K562 (cell line): ENCODE results near the gene ZNF565. TPM values are rescaled to one million over a fixed set of nuclear protein-coding genes. Genes with fewer than 3 reads are reported as not detected.

Source experiments
- CHD2 ChIP-seq: IDR thresholded peaks from 2 replicates; pipeline ENCODE4 v1.6.1; 2011; ENCODE audit warnings: low read depth, low read length
- HDGF ChIP-seq: fragments of 450-650 bp; IDR thresholded peaks from 2 replicates; pipeline ENCODE4 v1.6.1; 2016
- SIN3A ChIP-seq, 2 experiments: fragments of 150-350 bp in 1 of 2; IDR thresholded peaks; 2 replicates each; pipeline ENCODE4 v1.6.1; 2011 to 2016; ENCODE audit warnings: borderline replicate concordance in 2 of 2, low read depth in 2 of 2, low read length in 2 of 2, mild to moderate bottlenecking in 2 of 2, moderate library complexity in 2 of 2; ENCODE audit not compliant: control insufficient read depth in 1 of 2
- SIX5 ChIP-seq, 2 experiments: IDR thresholded peaks; 2 replicates each; pipeline ENCODE4 v1.6.1; 2011; ENCODE audit warnings: low read length in 2 of 2, borderline replicate concordance in 1 of 2, low read depth in 1 of 2, mild to moderate bottlenecking in 1 of 2, moderate library complexity in 1 of 2; ENCODE audit not compliant: insufficient read depth in 1 of 2
- TAF1 ChIP-seq: IDR thresholded peaks from 2 replicates; pipeline ENCODE4 v1.6.1; 2011; ENCODE audit warnings: mild to moderate bottlenecking, low read length, moderate library complexity; ENCODE audit not compliant: insufficient read depth, control insufficient read depth, severe bottlenecking; ENCODE audit errors: extremely low read depth
- TBP ChIP-seq: optimal IDR thresholded peaks from 2 replicates; pipeline ENCODE3; 2011; ENCODE audit warnings: low read depth, low read length, improper control_type of control experiment
- TOE1 ChIP-seq, 2 experiments: fragments of 450-650 bp in 1 of 2; sonication (generic) in 1 of 2; formaldehyde crosslinking in 1 of 2; IDR thresholded peaks; 2 replicates each; pipeline versions ENCODE4 v1.7.1 to v1.8.0; 2016 to 2022; ENCODE audit warnings: borderline replicate concordance in 2 of 2, mild to moderate bottlenecking in 2 of 2, antibody characterized with exemption in 1 of 2, inconsistent platforms in 1 of 2, low read depth in 1 of 2, missing genetic modification reagents in 1 of 2, moderate library complexity in 1 of 2
- ZNF444 ChIP-seq: fragments of 250-450 bp; sonication (Bioruptor Pico); IDR thresholded peaks from 2 replicates; pipeline ENCODE4 v1.4.0; 2020; ENCODE audit warnings: mild to moderate bottlenecking, moderate library complexity
- polyA plus RNA-seq, 8 experiments: library from polyadenylated mRNA; depleted of rRNA in 4 of 8; stranded (reverse) in 5 of 8; unstranded in 3 of 8; fragments of >200 nt; fragmentation: Nextera tagmentation in 2 of 8; fragmentation: Illumina TruSeq in 1 of 8; extraction: Ambion mirVana in 2 of 8; extraction: Trizol in 1 of 8; gene quantifications; 2 replicates each; pipeline versions ENCODE4 v1.2.1 to v1.2.3, GENCODE V29; 2011 to 2014; ENCODE audit warnings: inconsistent platforms in 1 of 8, missing spikeins in 1 of 8
- total RNA-seq, 7 experiments: library from RNA; depleted of rRNA in 6 of 7; stranded (reverse); fragments of >200 nt in 6 of 7; fragmentation: Illumina TruSeq in 2 of 7; extraction: Trizol in 2 of 7; gene quantifications; 2 replicates each; pipeline versions ENCODE4 v1.2.1 to v1.2.3, GENCODE V29; 2011 to 2021; ENCODE audit warnings: low replicate concordance in 1 of 7
- TF ChIP-seq, protein P1 (sequence below): fragments of 450-650 bp; IDR thresholded peaks from 2 replicates; pipeline ENCODE4 v1.6.1; 2016; ENCODE audit warnings: mild to moderate bottlenecking, moderate library complexity
- TF ChIP-seq, protein P2 (sequence below): sonication (generic); formaldehyde crosslinking; IDR thresholded peaks from 2 replicates; pipeline ENCODE4 v1.9.0; 2022; ENCODE audit warnings: mild to moderate bottlenecking, missing genetic modification reagents

Gene ZNF565
- total and polyA plus RNA-seq, 9 of the 15 experiments (the other 6 are each of a cell fraction or from before 2014, with no cell fraction given): 1.3 to 3.2 (median 2.6) TPM

DNA sequence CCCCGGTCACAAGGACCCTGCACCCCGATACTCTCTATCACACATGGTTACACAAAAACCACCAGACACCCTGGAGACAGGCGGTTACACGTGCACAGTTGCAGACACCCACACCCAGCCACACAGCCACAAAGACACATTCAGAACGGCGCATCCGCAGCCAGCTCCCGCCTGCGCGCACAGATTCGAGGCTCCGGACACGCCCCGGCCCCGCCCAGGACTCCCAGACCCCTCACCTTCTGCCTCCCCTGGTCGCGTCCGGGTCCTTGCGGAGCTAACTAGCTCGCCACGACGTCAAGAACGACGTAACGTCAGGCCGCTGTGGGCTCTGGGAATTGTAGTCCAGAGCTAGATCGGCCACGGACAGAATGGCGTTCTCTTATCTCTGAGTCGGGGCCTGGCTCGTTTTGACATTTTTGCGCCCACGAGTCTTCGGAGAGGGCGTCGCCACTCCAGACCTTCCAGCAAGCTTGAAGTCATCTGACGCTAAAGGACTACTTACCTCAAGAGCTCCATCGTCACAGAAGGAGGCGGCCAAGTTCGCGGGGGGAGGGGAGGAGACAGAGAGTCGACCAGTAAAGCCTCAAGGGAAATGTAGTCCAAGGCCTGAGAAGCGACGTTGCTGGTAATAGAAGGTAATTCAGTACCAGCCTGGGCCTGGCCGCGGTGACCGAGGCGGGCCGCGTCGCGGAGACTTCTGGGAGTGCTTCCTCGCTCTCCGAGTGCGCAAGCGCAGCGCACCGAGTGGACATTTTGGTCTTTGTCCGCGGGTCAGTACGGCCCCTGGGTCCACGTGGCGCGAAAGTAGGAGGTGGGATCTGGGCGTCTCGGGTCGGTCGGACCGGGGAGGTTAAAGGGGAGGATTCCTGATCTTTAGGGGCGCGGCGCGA lies at the start of gene ZNF565, which contains the start of gene ZNF146 (continued):
- TF ChIP-seq TAF1 (peak; percentile 73), TOE1 (IDR thresholded peaks at IDR 0.05; ENCODE audit: borderline replicate concordance) (0 out of 2 replicates have a peak, but pooled peaks have one; percentile 49), TOE1 (CRISPR knock-in tag; IDR thresholded peaks at IDR 0.05; ENCODE audit: borderline replicate concordance, low read depth) (no peak), SIN3A (IDR thresholded peaks at IDR 0.05; ENCODE audit: borderline replicate concordance in 2 of 2, control insufficient read depth in 1 of 2, low read depth in 2 of 2, low read length in 2 of 2) (peak; percentile 70 to 80; a peak in 3 of 4 replicates), TBP (peak; percentile 84), CHD2 (peak; percentile 78), HDGF (0 out of 2 replicates have a peak, but pooled peaks have one; percentile 20), ZNF444 (CRISPR knock-in tag) (no peak), SIX5 (IDR thresholded peaks at IDR 0.05; ENCODE audit: borderline replicate concordance in 1 of 2, insufficient read depth in 1 of 2, low read depth in 1 of 2, low read length in 2 of 2) (peak; percentile 57 to 68)
- TF ChIP-seq, protein P1, sequence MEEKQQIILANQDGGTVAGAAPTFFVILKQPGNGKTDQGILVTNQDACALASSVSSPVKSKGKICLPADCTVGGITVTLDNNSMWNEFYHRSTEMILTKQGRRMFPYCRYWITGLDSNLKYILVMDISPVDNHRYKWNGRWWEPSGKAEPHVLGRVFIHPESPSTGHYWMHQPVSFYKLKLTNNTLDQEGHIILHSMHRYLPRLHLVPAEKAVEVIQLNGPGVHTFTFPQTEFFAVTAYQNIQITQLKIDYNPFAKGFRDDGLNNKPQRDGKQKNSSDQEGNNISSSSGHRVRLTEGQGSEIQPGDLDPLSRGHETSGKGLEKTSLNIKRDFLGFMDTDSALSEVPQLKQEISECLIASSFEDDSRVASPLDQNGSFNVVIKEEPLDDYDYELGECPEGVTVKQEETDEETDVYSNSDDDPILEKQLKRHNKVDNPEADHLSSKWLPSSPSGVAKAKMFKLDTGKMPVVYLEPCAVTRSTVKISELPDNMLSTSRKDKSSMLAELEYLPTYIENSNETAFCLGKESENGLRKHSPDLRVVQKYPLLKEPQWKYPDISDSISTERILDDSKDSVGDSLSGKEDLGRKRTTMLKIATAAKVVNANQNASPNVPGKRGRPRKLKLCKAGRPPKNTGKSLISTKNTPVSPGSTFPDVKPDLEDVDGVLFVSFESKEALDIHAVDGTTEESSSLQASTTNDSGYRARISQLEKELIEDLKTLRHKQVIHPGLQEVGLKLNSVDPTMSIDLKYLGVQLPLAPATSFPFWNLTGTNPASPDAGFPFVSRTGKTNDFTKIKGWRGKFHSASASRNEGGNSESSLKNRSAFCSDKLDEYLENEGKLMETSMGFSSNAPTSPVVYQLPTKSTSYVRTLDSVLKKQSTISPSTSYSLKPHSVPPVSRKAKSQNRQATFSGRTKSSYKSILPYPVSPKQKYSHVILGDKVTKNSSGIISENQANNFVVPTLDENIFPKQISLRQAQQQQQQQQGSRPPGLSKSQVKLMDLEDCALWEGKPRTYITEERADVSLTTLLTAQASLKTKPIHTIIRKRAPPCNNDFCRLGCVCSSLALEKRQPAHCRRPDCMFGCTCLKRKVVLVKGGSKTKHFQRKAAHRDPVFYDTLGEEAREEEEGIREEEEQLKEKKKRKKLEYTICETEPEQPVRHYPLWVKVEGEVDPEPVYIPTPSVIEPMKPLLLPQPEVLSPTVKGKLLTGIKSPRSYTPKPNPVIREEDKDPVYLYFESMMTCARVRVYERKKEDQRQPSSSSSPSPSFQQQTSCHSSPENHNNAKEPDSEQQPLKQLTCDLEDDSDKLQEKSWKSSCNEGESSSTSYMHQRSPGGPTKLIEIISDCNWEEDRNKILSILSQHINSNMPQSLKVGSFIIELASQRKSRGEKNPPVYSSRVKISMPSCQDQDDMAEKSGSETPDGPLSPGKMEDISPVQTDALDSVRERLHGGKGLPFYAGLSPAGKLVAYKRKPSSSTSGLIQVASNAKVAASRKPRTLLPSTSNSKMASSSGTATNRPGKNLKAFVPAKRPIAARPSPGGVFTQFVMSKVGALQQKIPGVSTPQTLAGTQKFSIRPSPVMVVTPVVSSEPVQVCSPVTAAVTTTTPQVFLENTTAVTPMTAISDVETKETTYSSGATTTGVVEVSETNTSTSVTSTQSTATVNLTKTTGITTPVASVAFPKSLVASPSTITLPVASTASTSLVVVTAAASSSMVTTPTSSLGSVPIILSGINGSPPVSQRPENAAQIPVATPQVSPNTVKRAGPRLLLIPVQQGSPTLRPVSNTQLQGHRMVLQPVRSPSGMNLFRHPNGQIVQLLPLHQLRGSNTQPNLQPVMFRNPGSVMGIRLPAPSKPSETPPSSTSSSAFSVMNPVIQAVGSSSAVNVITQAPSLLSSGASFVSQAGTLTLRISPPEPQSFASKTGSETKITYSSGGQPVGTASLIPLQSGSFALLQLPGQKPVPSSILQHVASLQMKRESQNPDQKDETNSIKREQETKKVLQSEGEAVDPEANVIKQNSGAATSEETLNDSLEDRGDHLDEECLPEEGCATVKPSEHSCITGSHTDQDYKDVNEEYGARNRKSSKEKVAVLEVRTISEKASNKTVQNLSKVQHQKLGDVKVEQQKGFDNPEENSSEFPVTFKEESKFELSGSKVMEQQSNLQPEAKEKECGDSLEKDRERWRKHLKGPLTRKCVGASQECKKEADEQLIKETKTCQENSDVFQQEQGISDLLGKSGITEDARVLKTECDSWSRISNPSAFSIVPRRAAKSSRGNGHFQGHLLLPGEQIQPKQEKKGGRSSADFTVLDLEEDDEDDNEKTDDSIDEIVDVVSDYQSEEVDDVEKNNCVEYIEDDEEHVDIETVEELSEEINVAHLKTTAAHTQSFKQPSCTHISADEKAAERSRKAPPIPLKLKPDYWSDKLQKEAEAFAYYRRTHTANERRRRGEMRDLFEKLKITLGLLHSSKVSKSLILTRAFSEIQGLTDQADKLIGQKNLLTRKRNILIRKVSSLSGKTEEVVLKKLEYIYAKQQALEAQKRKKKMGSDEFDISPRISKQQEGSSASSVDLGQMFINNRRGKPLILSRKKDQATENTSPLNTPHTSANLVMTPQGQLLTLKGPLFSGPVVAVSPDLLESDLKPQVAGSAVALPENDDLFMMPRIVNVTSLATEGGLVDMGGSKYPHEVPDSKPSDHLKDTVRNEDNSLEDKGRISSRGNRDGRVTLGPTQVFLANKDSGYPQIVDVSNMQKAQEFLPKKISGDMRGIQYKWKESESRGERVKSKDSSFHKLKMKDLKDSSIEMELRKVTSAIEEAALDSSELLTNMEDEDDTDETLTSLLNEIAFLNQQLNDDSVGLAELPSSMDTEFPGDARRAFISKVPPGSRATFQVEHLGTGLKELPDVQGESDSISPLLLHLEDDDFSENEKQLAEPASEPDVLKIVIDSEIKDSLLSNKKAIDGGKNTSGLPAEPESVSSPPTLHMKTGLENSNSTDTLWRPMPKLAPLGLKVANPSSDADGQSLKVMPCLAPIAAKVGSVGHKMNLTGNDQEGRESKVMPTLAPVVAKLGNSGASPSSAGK: peak; percentile 78
- TF ChIP-seq, protein P2, sequence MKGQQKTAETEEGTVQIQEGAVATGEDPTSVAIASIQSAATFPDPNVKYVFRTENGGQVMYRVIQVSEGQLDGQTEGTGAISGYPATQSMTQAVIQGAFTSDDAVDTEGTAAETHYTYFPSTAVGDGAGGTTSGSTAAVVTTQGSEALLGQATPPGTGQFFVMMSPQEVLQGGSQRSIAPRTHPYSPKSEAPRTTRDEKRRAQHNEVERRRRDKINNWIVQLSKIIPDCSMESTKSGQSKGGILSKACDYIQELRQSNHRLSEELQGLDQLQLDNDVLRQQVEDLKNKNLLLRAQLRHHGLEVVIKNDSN: peak; percentile 80
